Upper lobe of right lung (tissue), 1 donor: ENCODE measurements around the gene EGFL7. TPM values are rescaled to one million over a fixed set of nuclear protein-coding genes. Genes with fewer than 3 reads are reported as not detected.
A peak's percentile ranks its signal among the peaks of the same experiment; 100 is the strongest.

Experiments
- ATAC-seq: fragments of 200-7000 bp; cut with Tn5 transposase; one replicate; pipeline ENCODE4 v1.9.1; 2020; ENCODE audit warnings: mild to moderate bottlenecking, moderate library complexity
- DNase-seq: peaks from one replicate; pipeline ENCODE4 v3.0.0-alpha.2; 2020
- H3K27ac ChIP-seq: fragments of 200-600 bp; one replicate; pipeline ENCODE4 v1.8.0; 2022
- H3K27me3 ChIP-seq: fragments of 200-600 bp; one replicate; pipeline ENCODE4 v1.8.0; 2022; ENCODE audit warnings: mild to moderate bottlenecking
- H3K36me3 ChIP-seq: fragments of 200-600 bp; one replicate; pipeline ENCODE4 v1.8.0; 2022
- H3K4me1 ChIP-seq: fragments of 200-600 bp; one replicate; pipeline ENCODE4 v1.8.0; 2022
- H3K4me3 ChIP-seq: fragments of 200-600 bp; one replicate; pipeline ENCODE4 v1.8.0; 2022; ENCODE audit warnings: mild to moderate bottlenecking
- H3K9me3 ChIP-seq: fragments of 200-600 bp; one replicate; pipeline ENCODE4 v1.8.0; 2022
- intact Hi-C: fragments of 100-400 bp; cut with DNase I; formaldehyde crosslinking; loops from one replicate; pipeline ENCODE4 v1.11.0; 2022
- total RNA-seq: library from RNA; stranded (reverse); fragmentation: NEBNext Ultra II Directional; extraction: Animal tissue kit (Norgen Biotek cat#: 25700); gene quantifications from one replicate; pipeline ENCODE4 v1.2.1, GENCODE V29; 2021
- TF ChIP-seq, protein P1 (sequence below): fragments of 200-600 bp; IDR thresholded peaks from one replicate; pipeline ENCODE4 v1.8.0; 2022; ENCODE audit warnings: antibody characterized with exemption
- donor health status: DM: no; HTN: yes; CAD: no; lungs with severe emphysema.

The EGFL7 gene
- total RNA-seq, 1 donor from 2014 or later, result 302 TPM

DNA sequence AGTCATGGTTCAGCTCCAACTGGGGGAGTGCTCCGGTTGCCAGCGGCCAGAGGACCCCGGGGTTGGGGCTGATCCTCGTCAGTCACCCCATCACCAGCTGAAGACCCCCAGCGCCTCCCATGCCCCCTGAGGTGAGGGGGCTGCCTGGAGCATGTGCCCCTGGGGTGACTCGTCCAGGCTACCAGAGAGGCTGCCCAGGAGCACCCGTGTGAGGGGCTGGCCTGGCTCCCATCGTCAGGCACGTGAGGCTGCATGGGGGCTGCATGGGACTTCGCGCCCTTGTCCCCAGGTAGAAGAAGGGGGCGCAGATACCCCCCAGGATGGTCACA lies 46.4 kb upstream of the EGFL7 start:
- intact Hi-C loops, result no loop called here
- no peak for ATAC-seq
- no peaks in the 10 kb centered on the region for H3K9me3 ChIP-seq
- no peak overlapping the region for H3K4me3 ChIP-seq
- H3K4me1 ChIP-seq, result peaks cover 43% of the 10 kb centered on the region
- H3K27me3 ChIP-seq, result no peaks in the 10 kb centered on the region
- H3K27ac ChIP-seq, result no peak overlapping the region
- no peaks in the 10 kb centered on the region for H3K36me3 ChIP-seq
- TF ChIP-seq, protein P1, sequence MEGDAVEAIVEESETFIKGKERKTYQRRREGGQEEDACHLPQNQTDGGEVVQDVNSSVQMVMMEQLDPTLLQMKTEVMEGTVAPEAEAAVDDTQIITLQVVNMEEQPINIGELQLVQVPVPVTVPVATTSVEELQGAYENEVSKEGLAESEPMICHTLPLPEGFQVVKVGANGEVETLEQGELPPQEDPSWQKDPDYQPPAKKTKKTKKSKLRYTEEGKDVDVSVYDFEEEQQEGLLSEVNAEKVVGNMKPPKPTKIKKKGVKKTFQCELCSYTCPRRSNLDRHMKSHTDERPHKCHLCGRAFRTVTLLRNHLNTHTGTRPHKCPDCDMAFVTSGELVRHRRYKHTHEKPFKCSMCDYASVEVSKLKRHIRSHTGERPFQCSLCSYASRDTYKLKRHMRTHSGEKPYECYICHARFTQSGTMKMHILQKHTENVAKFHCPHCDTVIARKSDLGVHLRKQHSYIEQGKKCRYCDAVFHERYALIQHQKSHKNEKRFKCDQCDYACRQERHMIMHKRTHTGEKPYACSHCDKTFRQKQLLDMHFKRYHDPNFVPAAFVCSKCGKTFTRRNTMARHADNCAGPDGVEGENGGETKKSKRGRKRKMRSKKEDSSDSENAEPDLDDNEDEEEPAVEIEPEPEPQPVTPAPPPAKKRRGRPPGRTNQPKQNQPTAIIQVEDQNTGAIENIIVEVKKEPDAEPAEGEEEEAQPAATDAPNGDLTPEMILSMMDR, result no peak
- no peak for DNase-seq

GRCh38 chr9:136616948-136617695 lies 45.6 kb upstream of the EGFL7 start:
- intact Hi-C loops, result no loop called here
- TF ChIP-seq, protein P1, result no peak
- Histone ChIP-seq H3K4me3 (no peak overlapping the region), H3K27me3 (no peaks in the 10 kb centered on the region), H3K9me3 (no peaks in the 10 kb centered on the region), H3K4me1 (peaks cover 45% of the 10 kb centered on the region), H3K36me3 (no peaks in the 10 kb centered on the region), H3K27ac (no peak overlapping the region)
- DNase-seq (no peak), ATAC-seq (no peak)

DNA sequence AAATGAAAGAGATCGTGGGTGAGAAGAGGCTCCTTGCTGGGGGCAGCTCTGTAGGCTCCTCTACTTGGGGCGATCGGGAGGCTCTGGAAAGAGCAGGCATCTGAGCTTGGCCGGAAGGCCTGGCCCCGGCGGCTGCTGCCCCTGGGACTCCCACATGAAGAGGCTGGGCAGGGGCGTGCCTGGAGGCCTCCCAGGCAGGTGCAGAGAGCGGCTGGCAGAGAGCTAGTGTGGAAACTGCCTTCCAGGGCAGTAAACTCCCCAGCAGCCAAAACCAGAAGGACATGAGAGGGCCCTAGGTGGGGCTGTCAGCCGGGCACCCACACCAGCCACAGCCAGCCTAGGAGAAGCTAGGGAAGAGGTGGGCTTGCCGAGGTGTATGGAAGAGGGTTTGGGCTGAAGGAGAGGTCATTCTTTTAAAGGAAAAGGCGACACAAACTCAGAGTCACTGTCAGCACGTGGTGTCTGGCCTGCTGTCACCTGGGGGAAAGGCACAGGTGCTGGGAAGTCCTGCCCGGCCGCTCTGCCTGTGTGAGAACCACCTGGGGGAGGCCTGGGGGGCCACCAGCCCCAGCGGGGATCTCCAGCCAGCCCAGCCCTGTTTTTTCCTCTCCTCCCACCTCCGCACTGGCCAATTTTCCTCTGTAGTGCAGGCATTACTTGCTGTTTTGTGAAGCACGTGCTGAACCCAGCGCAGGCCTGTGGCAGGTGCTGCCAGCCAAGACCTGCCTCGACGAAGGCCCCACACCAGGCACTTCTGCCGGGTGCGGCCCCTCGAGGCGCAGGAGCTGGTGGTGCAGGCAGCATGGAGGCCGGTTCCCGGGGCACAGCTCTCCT lies 44.8 kb upstream of the EGFL7 start:
- peaks cover 45% of the 10 kb centered on the region for H3K4me1 ChIP-seq
- no peak overlapping the region for H3K27ac ChIP-seq
- TF ChIP-seq, protein P1, result no peak
- H3K36me3 ChIP-seq, result no peaks in the 10 kb centered on the region
- DNase-seq, result no peak
- no peaks in the 10 kb centered on the region for H3K27me3 ChIP-seq
- no peak for ATAC-seq
- H3K9me3 ChIP-seq, result no peaks in the 10 kb centered on the region
- intact Hi-C loops, result no loop called here
- no peak overlapping the region for H3K4me3 ChIP-seq

DNA sequence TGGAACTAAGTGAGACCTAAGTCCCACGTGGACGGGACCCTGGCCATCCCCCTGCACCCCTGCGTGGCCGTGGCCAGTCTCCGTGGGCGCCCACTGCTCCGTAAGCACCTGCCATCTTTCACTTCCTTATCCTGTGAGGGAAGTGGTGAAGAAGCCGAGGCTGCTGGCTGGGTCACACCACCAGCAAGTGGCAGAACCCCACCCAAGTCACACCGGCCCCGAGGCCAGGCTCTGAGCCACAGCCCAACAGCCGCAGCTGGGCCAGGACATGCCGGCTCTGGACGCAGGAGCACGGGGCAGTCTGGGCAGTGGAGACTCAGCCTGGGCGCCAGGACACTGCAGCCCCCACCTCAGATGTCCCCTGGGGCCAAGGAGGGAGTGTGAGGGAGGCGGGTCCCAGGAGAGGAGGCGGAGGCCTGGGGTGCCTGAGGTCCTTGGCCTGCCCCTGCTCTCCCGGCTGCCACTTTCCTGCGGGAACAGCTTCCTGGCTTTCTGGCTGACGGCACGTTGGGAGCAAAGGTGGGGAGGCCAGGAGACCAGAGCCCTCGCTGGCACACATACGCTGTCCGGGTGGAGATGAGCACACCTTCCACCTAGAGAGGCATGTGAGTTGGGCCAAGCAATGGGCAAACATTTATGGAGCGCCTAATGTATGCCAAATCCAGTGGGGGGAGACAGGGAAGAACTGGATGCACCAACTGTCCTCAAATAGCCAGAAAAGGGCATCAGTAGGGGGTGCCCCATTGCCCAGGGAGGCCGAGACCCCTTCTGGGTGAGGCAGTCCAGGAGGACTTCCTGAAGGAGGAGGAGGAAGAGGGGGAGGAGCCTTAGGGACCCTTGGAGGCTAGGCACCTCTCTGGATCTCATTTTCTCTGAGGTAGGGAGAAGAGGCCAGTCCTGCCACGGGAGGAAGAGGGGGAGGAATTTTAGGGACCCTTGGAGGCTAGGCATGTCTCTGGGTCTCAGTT lies 43.9 kb upstream of the EGFL7 start:
- H3K4me1 ChIP-seq, result peaks cover 42% of the 10 kb centered on the region
- DNase-seq (peak; percentile 85), ATAC-seq (peak; percentile 53)
- H3K27me3 ChIP-seq, result no peaks in the 10 kb centered on the region
- H3K27ac ChIP-seq, result peak overlapping the region; percentile 77
- intact Hi-C loops, result no loop called here
- no peaks in the 10 kb centered on the region for H3K36me3 ChIP-seq
- TF ChIP-seq, protein P1, result no peak
- no peak overlapping the region for H3K4me3 ChIP-seq
- no peaks in the 10 kb centered on the region for H3K9me3 ChIP-seq

DNA sequence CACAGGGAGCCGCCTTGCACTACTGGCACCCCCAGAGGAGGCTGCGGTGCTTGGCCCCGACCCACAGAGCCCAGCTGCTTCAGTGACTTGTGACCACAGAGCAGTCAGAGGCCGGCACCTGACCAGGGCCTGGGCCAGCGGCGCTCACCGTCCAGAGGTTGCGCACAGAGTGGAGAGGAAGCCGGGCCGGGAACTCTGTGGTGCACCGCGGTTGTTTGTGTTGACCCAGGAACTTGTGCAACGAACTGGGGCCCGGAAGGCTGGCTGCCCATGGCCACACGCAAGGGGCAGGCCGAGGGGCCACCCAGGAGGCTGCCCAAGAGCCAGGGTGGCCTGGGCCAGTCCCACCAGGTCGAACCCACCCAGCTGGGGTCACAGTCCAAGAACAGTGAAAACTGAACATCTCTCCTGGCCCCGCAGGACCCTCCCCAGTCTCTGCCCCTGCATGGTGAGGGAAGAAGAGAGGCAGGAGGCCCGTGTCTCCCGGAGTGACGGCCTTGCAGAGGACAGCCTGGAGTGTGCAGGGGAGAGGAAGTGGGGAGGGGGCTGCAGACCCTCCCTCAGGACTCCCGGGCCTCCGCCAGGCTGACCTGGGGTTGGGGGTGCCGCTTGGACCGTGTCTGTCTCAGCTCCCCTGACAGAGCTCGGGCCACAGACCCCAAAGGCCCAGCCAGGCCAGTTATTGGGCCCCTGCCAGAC lies 42.8 kb upstream of the EGFL7 start:
- no peaks in the 10 kb centered on the region for H3K36me3 ChIP-seq
- H3K27ac ChIP-seq, result peak overlapping the region; percentile 77
- DNase-seq (peak; percentile 93), ATAC-seq (peak; percentile 77)
- intact Hi-C loops, result loop anchor here (10.0 kb wide), 1 partner anchor 75 kb away; the partner anchor contains the start of gene NOTCH1
- no peaks in the 10 kb centered on the region for H3K9me3 ChIP-seq
- peaks cover 46% of the 10 kb centered on the region for H3K4me1 ChIP-seq
- TF ChIP-seq, protein P1, result no peak
- H3K27me3 ChIP-seq, result no peaks in the 10 kb centered on the region
- no peak overlapping the region for H3K4me3 ChIP-seq
